Stimulated activated CD8-positive, alpha-beta memory T cell treated with anti-CD3 and anti-CD28 coated beads, Interleukin-15, amount 100 ng/mL, for 48 hours (primary cell): Measurements from ENCODE around the gene KIF19.
"Not testable (repeated sequence)": the region's sequence is repeated elsewhere in the genome, so short reads cannot be mapped to it uniquely, and the experiment has no call there.

ENCODE experiments used
- DNase-seq, 2 donors: peaks; one replicate each; pipeline ENCODE4 v3.0.0-alpha.2; 2020; ENCODE audit warnings: low read depth in 2 of 2

Gene KIF19

GRCh38 chr17:74389937-74390679, 64.1 kb downstream of the KIF19 start:
- no peak for DNase-seq

- no peak for DNase-seq
These were observed 64.9 kb downstream of the KIF19 start for GRCh38 chr17:74390680-74391653.

GRCh38 chr17:74391771-74392170, 65.7 kb downstream of the KIF19 start:
- no peak for DNase-seq

- no peak for DNase-seq
These were observed 66.8 kb downstream of the KIF19 start for GRCh38 chr17:74392848-74393247.

GRCh38 chr17:74393346-74393942, 67.4 kb downstream of the KIF19 start:
- DNase-seq: no peak

GRCh38 chr17:74394275-74394950, 68.4 kb downstream of the KIF19 start:
- no peak for DNase-seq

- DNase-seq: no peak
These were observed 69.0 kb downstream of the KIF19 start for GRCh38 chr17:74394977-74395376.

- DNase-seq: no peak
These were observed 70.5 kb downstream of the KIF19 start for GRCh38 chr17:74396567-74396966.

GRCh38 chr17:74402048-74402447, 76.0 kb downstream of the KIF19 start:
- no peak for DNase-seq

- no peak for DNase-seq
These were observed 77.6 kb downstream of the KIF19 start for GRCh38 chr17:74403512-74404137.

GRCh38 chr17:74404218-74404617, 78.2 kb downstream of the KIF19 start:
- no peak for DNase-seq

GRCh38 chr17:74404789-74405188, 78.8 kb downstream of the KIF19 start:
- no peak for DNase-seq

GRCh38 chr17:74405311-74405710, 79.3 kb downstream of the KIF19 start:
- DNase-seq: not testable (repeated sequence)
